H9 (cell line): ENCODE measurements around the gene OR5AC2. TPM values are rescaled to one million over a fixed set of nuclear protein-coding genes. Genes with fewer than 3 reads are reported as not detected.

Source experiments
- DNase-seq: peaks from one replicate; pipeline ENCODE4 v3.0.0-alpha.2; 2017
- H2AFZ ChIP-seq: one replicate; pipeline ENCODE4 v1.6.1; 2013; ENCODE audit warnings: mild to moderate bottlenecking, low read length, control low read depth, moderate library complexity
- H2AK5ac ChIP-seq: 2 replicates; pipeline ENCODE4 v1.6.1; 2013; ENCODE audit warnings: low read length, control low read depth, mixed read lengths; ENCODE audit not compliant: insufficient read length
- H2BK120ac ChIP-seq: one replicate; pipeline ENCODE4 v1.6.1; 2013; ENCODE audit warnings: low read depth, mild to moderate bottlenecking, low read length, control low read depth, inconsistent platforms; ENCODE audit not compliant: poor library complexity, severe bottlenecking
- H2BK12ac ChIP-seq: 2 replicates; pipeline ENCODE4 v1.6.1; 2013; ENCODE audit warnings: low read length, control low read depth, mixed read lengths, low read depth; ENCODE audit not compliant: insufficient read length
- H2BK15ac ChIP-seq: 2 replicates; pipeline ENCODE4 v1.6.1; 2013; ENCODE audit warnings: low read depth, low read length, control low read depth
- H2BK20ac ChIP-seq: one replicate; pipeline ENCODE4 v1.6.1; 2013; ENCODE audit warnings: low read depth, mild to moderate bottlenecking, low read length, control low read depth, inconsistent platforms; ENCODE audit not compliant: poor library complexity, severe bottlenecking
- H2BK5ac ChIP-seq: 2 replicates; pipeline ENCODE4 v1.6.1; 2013; ENCODE audit warnings: low read length, control low read depth, mixed read lengths; ENCODE audit not compliant: insufficient read length
- H3K14ac ChIP-seq: 2 replicates; pipeline ENCODE4 v1.6.1; 2013; ENCODE audit warnings: low read length, control low read depth; ENCODE audit not compliant: insufficient read depth
- H3K18ac ChIP-seq: 2 replicates; pipeline ENCODE4 v1.6.1; 2013; ENCODE audit warnings: low read depth, mild to moderate bottlenecking, mixed read lengths, low read length, control low read depth; ENCODE audit not compliant: insufficient read length
- H3K23ac ChIP-seq: 2 replicates; pipeline ENCODE4 v1.6.1; 2013; ENCODE audit warnings: low read length, control low read depth, mixed read lengths, low read depth; ENCODE audit not compliant: insufficient read length
- H3K23me2 ChIP-seq: 2 replicates; pipeline ENCODE4 v1.6.1; 2013; ENCODE audit warnings: low read depth, mild to moderate bottlenecking, mixed read lengths, low read length, control low read depth; ENCODE audit not compliant: insufficient read length, poor library complexity, severe bottlenecking
- H3K27ac ChIP-seq: 2 replicates; pipeline ENCODE4 v1.5.1; 2013; ENCODE audit warnings: low read length, control low read depth, mixed read lengths, low read depth; ENCODE audit not compliant: insufficient read length
- H3K27me3 ChIP-seq: 2 replicates; pipeline ENCODE4 v1.6.1; 2013; ENCODE audit warnings: low read length, control low read depth, inconsistent platforms; ENCODE audit not compliant: insufficient read depth
- H3K4ac ChIP-seq: 2 replicates; pipeline ENCODE4 v1.6.1; 2013; ENCODE audit warnings: low read depth, mild to moderate bottlenecking, control low read depth, inconsistent platforms, low read length, moderate library complexity
- H3K4me1 ChIP-seq: 2 replicates; pipeline ENCODE4 v1.6.1; 2013; ENCODE audit warnings: low read length, control low read depth, inconsistent platforms; ENCODE audit not compliant: insufficient read depth
- H3K4me2 ChIP-seq: 2 replicates; pipeline ENCODE4 v1.6.1; 2013; ENCODE audit warnings: low read length, control low read depth, mixed read lengths; ENCODE audit not compliant: insufficient read length, insufficient read depth
- H3K56ac ChIP-seq: 2 replicates; pipeline ENCODE4 v1.6.1; 2013; ENCODE audit warnings: low read depth, mild to moderate bottlenecking, mixed read lengths, low read length, control low read depth; ENCODE audit not compliant: insufficient read length
- H3K79me1 ChIP-seq: 2 replicates; pipeline ENCODE4 v1.6.1; 2013; ENCODE audit warnings: low read depth, mild to moderate bottlenecking, moderate library complexity, low read length, control low read depth, inconsistent platforms; ENCODE audit not compliant: insufficient read depth, poor library complexity, severe bottlenecking
- H3K79me2 ChIP-seq: 2 replicates; pipeline ENCODE4 v1.6.1; 2013; ENCODE audit warnings: low read length, control low read depth, inconsistent platforms; ENCODE audit not compliant: insufficient read depth
- H3K9ac ChIP-seq: 2 replicates; pipeline ENCODE4 v1.6.1; 2013; ENCODE audit warnings: low read length, control low read depth, mixed read lengths; ENCODE audit not compliant: insufficient read length; ENCODE audit errors: extremely low read depth
- H3K9me3 ChIP-seq: one replicate; pipeline ENCODE4 v1.6.1; 2013; ENCODE audit warnings: low read depth, low read length, inconsistent platforms; ENCODE audit not compliant: control insufficient read depth
- H3T11ph ChIP-seq: one replicate; pipeline ENCODE4 v1.6.1; 2013; ENCODE audit warnings: mild to moderate bottlenecking, low read length, control low read depth, inconsistent platforms
- H4K20me1 ChIP-seq: one replicate; pipeline ENCODE4 v1.6.1; 2013; ENCODE audit not compliant: control insufficient read depth, insufficient read length, insufficient read depth
- H4K5ac ChIP-seq: 2 replicates; pipeline ENCODE4 v1.6.1; 2013; ENCODE audit warnings: low read depth, mild to moderate bottlenecking, mixed read lengths, low read length, control low read depth; ENCODE audit not compliant: insufficient read length
- H4K8ac ChIP-seq: replicated peaks from 2 replicates; pipeline ENCODE4 v1.6.1; 2013; ENCODE audit warnings: low read length, control low read depth, mixed read lengths, low read depth; ENCODE audit not compliant: insufficient read length
- H4K91ac ChIP-seq: 2 replicates; pipeline ENCODE4 v1.6.1; 2013; ENCODE audit warnings: low read depth, mild to moderate bottlenecking, moderate library complexity, mixed read lengths, low read length, control low read depth; ENCODE audit not compliant: insufficient read length
- H3K27ac Mint-ChIP-seq, 3 experiments: 2 replicates in 2 of 3; 3 replicates in 1 of 3; pipeline ENCODE4 v1.8.0; 2020 to 2021; ENCODE audit warnings: mixed read lengths in 3 of 3, mild to moderate bottlenecking in 1 of 3, moderate library complexity in 1 of 3
- H3K27me3 Mint-ChIP-seq: 2 replicates; pipeline ENCODE4 v1.8.0; 2021; ENCODE audit warnings: low read depth, mild to moderate bottlenecking, moderate library complexity, mixed read lengths
- H3K36me3 Mint-ChIP-seq, 3 experiments: 2 replicates in 2 of 3; 3 replicates in 1 of 3; pipeline ENCODE4 v1.8.0; 2020 to 2021; ENCODE audit warnings: low read depth in 3 of 3, mixed read lengths in 3 of 3; ENCODE audit not compliant: insufficient read depth in 1 of 3
- H3K4me1 Mint-ChIP-seq, 2 experiments: 2 replicates each; pipeline ENCODE4 v1.8.0; 2020; ENCODE audit warnings: mixed read lengths in 2 of 2
- H3K4me3 Mint-ChIP-seq, 2 experiments: 2 replicates in 1 of 2; 3 replicates in 1 of 2; pipeline ENCODE4 v1.8.0; 2020 to 2021; ENCODE audit warnings: mild to moderate bottlenecking in 2 of 2, mixed read lengths in 2 of 2, moderate library complexity in 1 of 2
- H3K9me3 Mint-ChIP-seq, 2 experiments: 2 replicates in 1 of 2; 3 replicates in 1 of 2; pipeline ENCODE4 v1.8.0; 2020; ENCODE audit warnings: mild to moderate bottlenecking in 2 of 2, mixed read lengths in 2 of 2, moderate library complexity in 1 of 2
- WGBS: extraction: QIAGEN DNeasy Blood & Tissue Kit; methylation state at CpG from one replicate; pipeline ENCODE4 v1.1.7; 2013; ENCODE audit warnings: missing lambda C conversion rate, low lambda C conversion rate, mixed read lengths; ENCODE audit not compliant: insufficient read length; ENCODE audit errors: extremely low coverage; 5-methylcytosine and 5-hydroxymethylcytosine counted together
- total RNA-seq: library from RNA; stranded (reverse); gene quantifications from 2 replicates; pipeline ENCODE4 v1.2.1, GENCODE V29; 2021
- TF ChIP-seq, protein P1 (sequence below): fragments of 200-600 bp; sonication (generic); conservative IDR thresholded peaks from 3 replicates; pipeline ENCODE4 v1.8.0; 2021; ENCODE audit warnings: antibody characterized with exemption, mild to moderate bottlenecking

The OR5AC2 gene
- total RNA-seq, 1 experiment from 2014 or later: not detected

DNA sequence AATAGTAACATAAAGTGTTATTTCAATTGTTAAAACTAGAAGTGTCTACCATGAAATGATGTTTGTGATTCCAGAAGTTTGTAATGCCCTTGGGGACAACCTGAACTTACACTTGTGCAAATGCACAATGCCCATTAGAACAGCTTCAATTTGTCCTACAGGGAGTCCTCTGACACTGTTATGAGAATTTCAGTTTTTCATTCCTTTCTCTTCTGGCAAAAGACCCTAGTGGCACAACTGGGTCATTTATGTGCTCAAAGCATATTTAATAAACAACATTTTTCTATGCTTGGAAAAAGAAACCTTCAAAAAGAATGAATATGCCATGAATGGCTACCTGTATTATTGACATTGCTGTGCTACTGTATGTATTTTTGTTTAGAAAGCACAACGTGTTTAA lies 43.4 kb downstream of the OR5AC2 start, which contains the start of gene OR5H1:
OR5H1 (plus strand) TSS at position 301 of the 400 bp plus-strand sequence. CDS start 1,977 bp downstream, outside the sequence.
- H3K23ac ChIP-seq: no peak within 1 kb of the TSS
- no peaks in the 10 kb centered on the region for H3K27me3 Mint-ChIP-seq
- no peak within 1 kb of the TSS for H3K4me2 ChIP-seq
- no peak within 1 kb of the TSS for H3K18ac ChIP-seq
- no peak within 1 kb of the TSS for H3K27ac Mint-ChIP-seq
- no peak within 1 kb of the TSS for H4K91ac ChIP-seq
- no peak within 1 kb of the TSS for H4K5ac ChIP-seq
- no peak within 1 kb of the TSS for H3T11ph ChIP-seq
- H2BK15ac ChIP-seq: no peak within 1 kb of the TSS
- H2AK5ac ChIP-seq: no peak within 1 kb of the TSS
- no peak within 1 kb of the TSS for H3K56ac ChIP-seq
- H3K4me1 Mint-ChIP-seq: no peaks in the 10 kb centered on the region
- no peaks in the 10 kb centered on the region for H3K79me1 ChIP-seq
- TF ChIP-seq, protein P1, sequence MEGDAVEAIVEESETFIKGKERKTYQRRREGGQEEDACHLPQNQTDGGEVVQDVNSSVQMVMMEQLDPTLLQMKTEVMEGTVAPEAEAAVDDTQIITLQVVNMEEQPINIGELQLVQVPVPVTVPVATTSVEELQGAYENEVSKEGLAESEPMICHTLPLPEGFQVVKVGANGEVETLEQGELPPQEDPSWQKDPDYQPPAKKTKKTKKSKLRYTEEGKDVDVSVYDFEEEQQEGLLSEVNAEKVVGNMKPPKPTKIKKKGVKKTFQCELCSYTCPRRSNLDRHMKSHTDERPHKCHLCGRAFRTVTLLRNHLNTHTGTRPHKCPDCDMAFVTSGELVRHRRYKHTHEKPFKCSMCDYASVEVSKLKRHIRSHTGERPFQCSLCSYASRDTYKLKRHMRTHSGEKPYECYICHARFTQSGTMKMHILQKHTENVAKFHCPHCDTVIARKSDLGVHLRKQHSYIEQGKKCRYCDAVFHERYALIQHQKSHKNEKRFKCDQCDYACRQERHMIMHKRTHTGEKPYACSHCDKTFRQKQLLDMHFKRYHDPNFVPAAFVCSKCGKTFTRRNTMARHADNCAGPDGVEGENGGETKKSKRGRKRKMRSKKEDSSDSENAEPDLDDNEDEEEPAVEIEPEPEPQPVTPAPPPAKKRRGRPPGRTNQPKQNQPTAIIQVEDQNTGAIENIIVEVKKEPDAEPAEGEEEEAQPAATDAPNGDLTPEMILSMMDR: no peak
- H3K27ac ChIP-seq: no peak within 1 kb of the TSS
- no peak within 1 kb of the TSS for H2AFZ ChIP-seq
- H4K20me1 ChIP-seq: no peaks in the 10 kb centered on the region
- H3K79me2 ChIP-seq: no peaks in the 10 kb centered on the region
- no peak within 1 kb of the TSS for H2BK12ac ChIP-seq
- no peaks in the 10 kb centered on the region for H3K9me3 ChIP-seq
- no peak within 1 kb of the TSS for H3K9ac ChIP-seq
- DNase-seq: no peak
- H3K4ac ChIP-seq: no peak within 1 kb of the TSS
- H3K4me1 ChIP-seq: no peaks in the 10 kb centered on the region
- no peaks in the 10 kb centered on the region for H3K23me2 ChIP-seq
- H2BK5ac ChIP-seq: no peak within 1 kb of the TSS
- H2BK120ac ChIP-seq: no peak within 1 kb of the TSS
- no peaks in the 10 kb centered on the region for H3K9me3 Mint-ChIP-seq
- no peak within 1 kb of the TSS for H2BK20ac ChIP-seq
- H3K14ac ChIP-seq: no peak within 1 kb of the TSS
- no peaks in the 10 kb centered on the region for H3K27me3 ChIP-seq
- H4K8ac ChIP-seq: no peak within 1 kb of the TSS
- no CpG with 5 or more reads among the region's 1 CpG for WGBS
- H3K4me3 Mint-ChIP-seq: no peak within 1 kb of the TSS
- H3K36me3 Mint-ChIP-seq: no peaks in the 10 kb centered on the region; a peak in 1 of 7 replicates
